HG02938 (cell line): ENCODE results near the gene MVK.

Source experiments
- ATAC-seq: cut with Tn5 transposase; IDR thresholded peaks from one replicate; pipeline ENCODE4 v1.9.1; 2021; ENCODE audit warnings: mild to moderate bottlenecking, moderate library complexity; ENCODE audit not compliant: unreplicated experiment

MVK gene

GRCh38 chr12:109605599-109606228 is 32.1 kb downstream of the MVK start:
- ATAC-seq = no peak

DNA sequence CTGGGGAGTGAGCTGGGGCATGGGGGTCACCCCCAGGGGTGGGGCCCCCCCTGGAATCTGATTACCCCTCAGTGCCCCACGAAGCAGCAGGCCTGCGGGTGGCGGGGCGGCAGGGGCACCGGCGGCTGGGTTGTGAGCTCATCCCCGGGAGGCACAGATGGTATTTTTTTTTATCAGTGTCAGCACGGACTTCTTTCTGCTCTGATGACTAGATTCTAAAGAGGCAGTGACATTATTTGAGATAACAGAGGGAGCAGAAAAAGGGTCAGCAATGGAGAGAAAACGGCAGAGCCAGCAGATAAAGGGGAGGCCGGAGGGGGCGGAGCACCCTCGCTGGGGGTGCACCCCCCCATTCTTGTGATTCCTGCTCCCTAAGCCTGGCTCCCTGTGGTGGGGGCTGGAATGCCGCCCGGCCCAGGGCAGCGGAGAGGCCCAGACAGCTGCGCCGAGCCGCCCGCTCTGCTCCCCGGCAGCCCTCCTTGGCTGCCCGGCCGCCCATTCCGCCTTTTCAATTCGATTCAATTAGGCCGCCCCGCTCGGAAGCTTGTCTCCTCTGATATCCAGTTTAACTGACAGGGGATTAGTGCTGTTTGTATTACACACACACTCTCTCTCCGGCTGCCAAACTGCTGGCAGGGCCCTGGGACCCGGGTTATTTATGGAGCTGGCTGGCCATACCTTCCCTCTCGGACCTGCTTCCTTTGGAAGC is 32.9 kb downstream of the MVK start:
- no peak for ATAC-seq

DNA sequence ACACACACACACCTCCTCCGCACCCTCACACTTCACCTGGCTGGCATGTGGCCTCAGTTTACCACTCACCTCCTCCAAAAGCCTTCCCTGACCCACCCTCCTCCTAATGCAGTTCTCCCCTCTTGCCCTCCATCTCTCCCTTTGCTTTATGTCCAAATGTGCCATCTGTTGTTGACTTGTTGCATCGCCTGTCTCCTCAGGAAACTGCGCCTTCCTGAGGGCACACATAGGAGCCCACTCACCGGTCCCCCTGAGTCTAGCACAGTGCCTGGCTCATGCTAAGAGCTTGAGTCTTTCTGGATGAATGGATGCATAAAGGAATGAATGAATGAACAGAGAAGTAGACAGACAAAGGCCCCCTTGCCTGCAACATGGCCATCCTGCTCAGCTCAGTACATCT is 34.0 kb downstream of the MVK start:
- ATAC-seq = no peak

GRCh38 chr12:109608270-109608669 is 34.7 kb downstream of the MVK start:
- no peak for ATAC-seq

DNA sequence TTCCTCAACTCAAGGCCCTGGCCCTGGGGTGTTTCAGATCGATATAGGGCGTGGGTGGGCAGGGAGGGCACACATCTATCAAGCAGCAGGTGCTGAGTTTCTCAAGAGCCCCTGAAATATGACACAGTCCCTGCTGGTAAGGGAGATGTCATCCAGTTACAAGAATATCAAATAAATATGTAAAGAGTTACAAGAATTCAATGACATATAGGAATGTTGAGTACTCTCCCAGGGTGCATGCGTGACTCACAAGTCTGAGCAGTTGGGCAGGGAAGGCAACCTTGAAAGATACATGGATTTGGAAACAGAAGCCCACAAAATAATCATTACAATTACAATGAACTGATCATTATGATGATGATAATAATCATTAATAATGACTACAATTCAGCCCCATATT is 35.2 kb downstream of the MVK start:
- ATAC-seq = no peak

DNA sequence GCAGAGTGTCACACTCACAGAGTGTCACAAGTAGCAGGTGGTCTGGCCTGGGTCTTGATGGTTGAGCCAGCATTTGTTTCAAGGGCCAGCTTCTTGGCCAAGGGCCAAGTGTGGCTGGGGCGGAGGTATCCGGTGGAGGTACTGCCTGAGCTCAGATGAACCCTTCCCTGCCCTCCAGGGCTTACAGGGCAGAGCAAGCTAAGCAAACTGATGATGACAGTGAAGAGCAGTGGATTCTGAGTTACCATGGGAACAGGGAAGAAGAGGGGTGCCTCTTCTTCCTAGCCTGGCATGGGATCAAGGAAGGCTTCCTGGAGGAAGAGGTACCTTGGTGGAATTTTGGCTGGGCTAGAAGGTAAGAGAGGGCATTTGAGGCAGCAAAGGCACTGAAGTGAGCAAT is 35.7 kb downstream of the MVK start:
- ATAC-seq = no peak

- ATAC-seq = no peak
Measured at GRCh38 chr12:109610523-109610922, 36.9 kb downstream of the MVK start.

DNA sequence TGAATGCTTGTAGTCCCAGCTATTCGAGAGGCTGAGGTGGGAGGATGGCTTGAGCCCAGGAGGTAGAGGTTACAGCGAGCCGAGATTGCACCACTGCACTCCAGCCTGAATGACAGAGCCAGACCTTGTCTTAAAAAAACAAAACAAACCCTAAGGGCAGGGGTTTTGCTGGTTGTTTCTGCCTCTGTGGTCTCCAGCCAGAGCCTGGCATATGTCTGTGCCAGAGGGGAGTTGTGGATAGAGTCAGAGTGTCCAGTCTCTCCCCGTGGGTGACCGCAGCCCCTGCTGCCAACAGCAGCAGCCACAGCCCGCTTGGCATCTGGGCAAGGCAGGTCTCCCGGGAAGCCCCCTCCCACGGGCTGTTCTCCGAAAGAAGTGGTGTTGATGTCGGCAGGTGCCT is 37.6 kb downstream of the MVK start:
- no peak for ATAC-seq

DNA sequence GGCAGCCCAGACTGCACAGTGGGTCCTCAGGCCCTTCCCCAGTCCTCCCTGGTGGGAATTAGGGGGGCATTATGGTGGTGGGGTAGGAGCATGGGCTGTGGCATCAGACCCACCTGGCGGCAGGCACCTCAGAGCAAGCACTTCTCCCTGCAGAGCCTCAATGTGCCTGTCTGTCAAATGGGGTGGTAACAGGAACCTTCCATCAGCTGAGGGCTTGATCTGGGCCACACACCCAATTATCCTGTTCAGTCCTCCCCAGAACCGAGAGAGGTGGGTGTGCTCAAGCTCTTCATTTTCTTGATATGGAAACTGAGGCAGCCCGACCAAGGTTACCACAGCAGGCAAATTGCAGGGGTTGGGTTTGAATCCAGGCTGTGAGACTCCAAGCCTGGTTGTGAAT is 38.4 kb downstream of the MVK start:
- ATAC-seq = no peak

DNA sequence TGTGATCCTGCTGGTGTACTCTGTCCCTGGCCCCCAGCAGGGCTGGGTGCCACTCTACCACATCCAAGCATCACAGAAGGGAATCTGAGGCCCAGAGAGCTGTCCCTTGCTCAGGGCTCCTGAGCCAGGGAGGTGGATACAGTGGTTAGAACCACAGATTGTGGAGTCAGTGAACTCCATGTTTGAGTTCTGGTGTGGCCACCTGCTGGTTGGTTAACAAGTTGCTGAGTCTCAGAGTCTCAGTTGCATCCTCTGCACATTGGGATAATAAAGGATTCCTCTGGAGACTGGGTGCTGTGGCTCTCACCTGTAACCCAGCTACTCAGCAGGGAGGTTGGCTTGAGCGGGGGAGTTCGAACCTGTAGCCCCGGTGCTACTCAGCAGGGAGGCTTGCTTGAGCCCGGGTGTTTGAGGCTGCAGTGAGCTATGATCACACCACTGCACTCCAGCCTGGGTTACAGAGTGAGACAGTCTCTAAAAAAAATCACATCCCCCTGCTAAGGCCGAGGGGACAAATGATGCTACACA is 39.4 kb downstream of the MVK start:
- ATAC-seq = no peak

DNA sequence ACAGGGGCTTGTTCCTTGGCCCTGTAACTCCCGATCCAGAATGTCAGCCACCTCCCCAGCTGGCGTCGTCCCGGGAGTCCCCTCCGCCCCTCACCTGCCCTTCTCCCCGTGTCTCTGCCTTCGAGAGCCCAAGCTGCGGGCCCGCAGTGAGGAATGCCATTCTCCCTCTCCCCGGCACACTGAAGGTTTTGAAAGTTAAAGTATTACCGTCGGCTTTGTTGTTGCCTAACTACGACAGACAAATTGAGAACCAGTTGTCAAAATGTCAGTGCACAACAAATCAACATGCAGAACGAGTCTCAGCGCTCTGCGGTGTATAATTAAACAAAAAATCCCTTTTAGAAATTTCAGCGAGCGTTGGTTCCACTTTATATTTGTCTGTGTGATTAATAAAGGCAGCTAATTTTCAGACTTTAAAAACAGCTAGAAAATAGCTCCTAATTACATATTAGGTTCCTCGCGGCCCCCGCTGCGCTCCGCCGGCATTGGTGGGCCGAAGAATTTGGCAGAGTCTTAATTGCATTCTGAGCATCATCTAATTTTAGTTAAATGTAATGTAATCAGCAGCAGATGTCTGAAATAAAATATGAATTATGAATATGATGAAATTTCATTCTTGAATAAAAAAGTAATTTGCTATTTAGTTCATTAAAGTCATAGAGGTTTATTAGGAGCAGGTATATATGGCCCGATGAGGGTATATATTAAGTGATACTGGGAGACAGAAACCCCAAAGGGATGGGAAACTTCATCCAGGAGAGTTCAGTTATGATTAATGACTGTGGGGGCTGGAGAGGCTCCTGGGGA is 40.3 kb downstream of the MVK start:
- no peak for ATAC-seq

GRCh38 chr12:109615556-109616229 is 42.1 kb downstream of the MVK start:
- no peak for ATAC-seq

DNA sequence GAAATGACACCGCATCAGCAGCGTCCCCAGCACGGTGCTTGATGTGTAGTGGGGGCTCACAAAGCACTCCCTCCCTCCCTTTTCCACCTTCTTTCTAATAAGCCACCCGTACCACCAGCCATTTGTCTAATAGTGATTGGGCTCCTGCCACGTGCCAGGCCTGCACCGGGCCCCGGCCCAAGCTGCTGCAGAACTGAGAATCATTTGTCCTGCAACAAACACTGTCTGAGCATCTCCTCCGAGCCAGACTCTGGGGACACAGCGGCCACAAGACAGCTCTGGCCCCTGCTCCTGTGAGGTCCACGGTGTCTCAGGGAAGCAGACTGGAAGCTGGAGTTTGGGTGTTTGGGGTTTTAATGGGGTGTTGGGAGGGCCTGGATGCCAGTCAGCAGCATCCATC is 43.9 kb downstream of the MVK start:
- ATAC-seq = no peak

- no peak for ATAC-seq
Measured at GRCh38 chr12:109618082-109618481, 44.5 kb downstream of the MVK start.

- no peak for ATAC-seq
Measured at GRCh38 chr12:109619002-109619604, 45.5 kb downstream of the MVK start.

- no peak for ATAC-seq
Measured at GRCh38 chr12:109621211-109621694, 47.7 kb downstream of the MVK start.

DNA sequence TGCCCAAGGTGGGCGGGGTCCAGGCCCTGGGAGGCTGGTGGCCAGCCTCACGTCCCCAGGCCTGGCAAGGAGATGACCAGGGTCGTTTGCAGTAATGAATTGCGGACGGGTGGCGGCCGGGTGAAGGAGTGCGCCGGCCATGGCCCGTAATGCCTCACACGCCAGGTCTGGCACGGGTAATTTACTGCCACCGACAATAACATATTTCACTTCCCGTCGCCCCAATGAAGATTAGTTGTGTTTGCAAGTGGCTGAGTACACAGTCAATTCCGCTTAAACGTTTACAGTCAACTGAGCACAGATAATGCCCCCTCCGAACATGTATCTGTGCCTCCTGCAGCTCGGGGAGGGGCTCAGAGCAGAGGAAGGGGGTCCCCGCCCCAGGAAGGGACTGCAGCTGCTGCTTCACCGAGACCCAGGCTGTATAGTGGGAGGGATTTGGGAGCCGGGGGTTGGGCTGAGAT is 48.3 kb downstream of the MVK start:
- ATAC-seq = no peak

DNA sequence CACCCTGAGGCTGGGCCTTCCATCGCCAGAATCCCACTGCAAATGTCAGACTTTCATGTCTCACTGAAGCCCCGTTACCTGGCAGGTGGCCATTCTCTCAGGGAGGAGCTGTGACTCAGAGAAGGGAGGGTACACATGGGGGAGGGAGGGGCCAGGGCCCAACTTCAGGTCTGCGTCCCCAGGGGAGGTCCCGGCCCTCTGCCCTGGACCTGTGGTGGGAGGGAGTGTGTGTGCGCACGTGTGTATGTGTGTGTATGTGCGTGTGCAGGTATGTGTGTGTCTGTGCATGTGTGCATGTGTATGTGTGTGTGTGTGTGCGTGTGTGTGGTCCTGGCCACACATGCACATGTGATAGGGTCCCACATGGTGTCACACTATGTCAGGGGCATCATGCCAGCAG is 50.9 kb downstream of the MVK start:
- ATAC-seq = no peak

DNA sequence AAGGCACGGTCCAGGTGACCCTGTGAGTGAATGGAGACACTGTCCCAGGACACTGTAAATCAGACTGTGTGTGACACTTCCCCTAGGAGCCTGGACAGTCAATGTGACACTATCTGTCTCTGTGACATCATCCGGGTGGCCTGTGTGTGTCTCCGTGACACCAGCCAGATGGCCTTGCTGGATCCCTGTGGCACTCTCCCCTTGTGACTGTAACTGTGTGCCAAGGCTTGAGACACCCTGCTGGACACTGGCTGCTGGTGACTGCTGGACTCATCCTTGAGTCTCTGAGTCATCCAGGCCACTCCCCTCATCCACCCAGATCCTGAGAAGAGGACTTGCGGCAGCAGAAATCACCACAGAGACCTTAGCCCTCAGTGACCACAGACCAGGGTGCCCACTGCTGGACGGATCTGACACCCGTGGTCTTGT is 51.6 kb downstream of the MVK start:
- no peak for ATAC-seq

DNA sequence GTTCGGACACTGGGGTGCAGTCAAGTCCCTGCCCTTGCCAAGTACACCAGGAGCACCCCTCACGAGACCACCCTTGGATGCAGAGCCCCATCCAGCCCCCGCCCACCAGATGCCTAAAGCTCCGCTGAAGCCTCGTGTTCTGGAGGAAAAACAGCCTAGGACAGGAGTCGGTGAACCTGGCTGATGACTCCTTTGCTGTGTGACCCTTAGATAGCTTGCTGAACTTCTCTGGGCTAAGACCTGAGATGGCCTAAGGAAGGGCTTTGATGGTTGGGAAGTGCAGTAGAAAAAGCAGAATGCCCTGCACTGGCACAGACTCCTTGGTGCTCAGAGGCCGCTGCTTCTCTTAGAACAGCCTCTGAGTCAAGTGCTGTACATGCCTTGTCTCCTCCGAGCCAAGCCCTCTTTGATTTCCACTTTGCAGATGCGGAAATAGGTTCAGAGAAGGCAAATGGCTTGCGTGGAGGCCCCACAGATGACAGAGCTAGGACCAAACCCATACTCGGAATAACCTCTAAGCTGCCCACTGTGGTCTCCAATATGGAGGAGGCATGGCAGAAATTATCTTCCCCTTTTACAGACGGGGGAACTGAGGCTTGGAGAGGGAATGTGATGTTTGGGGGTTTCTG is 52.3 kb downstream of the MVK start:
- no peak for ATAC-seq
